Hematopoietic multipotent progenitor cell treated with erythropoietin and hydrocortisone succinate and interleukin-3 and kit ligand, for 8 days (in vitro differentiated cells): ENCODE results near the gene APOC1.

ENCODE experiments used
- DNase-seq: peaks from one replicate; pipeline ENCODE4 v3.0.0-alpha.2; 2015

APOC1 gene

DNA sequence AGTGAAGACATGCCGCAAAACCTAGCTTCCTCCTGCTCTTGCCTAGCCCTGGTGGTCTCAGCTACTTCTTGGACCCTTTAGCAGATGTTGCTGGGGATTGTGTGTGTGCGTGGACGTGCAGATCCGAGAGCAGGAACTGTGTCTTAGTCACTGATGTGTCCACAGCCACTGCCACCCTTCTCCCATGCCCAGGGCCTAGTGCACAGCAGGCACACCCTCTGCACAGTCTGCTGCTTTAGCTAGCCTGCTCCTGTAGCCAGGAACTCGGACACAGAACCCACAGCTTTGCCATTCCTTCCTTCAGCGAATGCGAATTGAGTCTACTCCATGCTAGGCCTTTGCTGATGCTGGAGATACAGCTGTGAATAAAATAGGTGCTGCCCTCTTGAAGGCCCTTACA, 43.1 kb downstream of the APOC1 start:
- no peak for DNase-seq

DNA sequence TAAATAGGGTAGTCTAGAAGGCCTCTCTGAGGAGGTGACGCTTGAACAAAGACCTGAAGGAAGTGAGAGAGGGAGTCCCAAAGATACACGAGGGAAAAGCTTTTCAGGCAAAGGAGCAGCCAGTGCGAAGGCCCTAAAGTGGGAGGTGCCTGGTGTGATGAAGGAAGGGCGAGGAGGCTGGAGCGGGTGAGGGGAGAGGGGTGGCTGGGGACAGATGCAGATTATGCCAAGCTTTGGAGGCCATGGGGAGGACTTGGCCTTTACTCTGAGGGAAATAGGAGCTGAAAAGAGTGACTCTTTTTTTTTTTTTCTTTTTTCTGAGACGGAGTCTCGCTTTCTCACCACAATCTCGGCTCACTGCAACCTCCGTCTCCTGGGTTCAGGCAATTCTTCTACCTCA, 43.7 kb downstream of the APOC1 start:
- no peak for DNase-seq

DNA sequence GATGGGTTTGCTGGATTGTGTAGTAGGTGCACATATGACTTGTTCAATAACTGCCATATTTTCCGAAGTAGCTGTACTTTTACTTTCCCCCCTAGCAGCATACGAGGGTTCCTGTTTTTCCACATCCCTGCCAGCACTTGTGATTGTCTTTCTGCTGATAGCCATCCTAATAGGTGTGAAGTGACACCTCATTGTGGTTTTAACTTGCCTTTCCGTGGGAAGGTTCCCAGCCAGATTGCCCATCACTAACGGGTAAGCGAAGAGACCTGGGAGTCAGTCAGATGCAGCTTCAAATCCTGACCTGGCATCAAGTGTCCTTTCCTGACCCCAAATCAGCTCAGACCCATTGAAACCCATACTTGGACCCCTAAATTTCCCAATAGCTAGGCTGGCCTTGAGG, 45.3 kb downstream of the APOC1 start:
- DNase-seq: no peak

DNA sequence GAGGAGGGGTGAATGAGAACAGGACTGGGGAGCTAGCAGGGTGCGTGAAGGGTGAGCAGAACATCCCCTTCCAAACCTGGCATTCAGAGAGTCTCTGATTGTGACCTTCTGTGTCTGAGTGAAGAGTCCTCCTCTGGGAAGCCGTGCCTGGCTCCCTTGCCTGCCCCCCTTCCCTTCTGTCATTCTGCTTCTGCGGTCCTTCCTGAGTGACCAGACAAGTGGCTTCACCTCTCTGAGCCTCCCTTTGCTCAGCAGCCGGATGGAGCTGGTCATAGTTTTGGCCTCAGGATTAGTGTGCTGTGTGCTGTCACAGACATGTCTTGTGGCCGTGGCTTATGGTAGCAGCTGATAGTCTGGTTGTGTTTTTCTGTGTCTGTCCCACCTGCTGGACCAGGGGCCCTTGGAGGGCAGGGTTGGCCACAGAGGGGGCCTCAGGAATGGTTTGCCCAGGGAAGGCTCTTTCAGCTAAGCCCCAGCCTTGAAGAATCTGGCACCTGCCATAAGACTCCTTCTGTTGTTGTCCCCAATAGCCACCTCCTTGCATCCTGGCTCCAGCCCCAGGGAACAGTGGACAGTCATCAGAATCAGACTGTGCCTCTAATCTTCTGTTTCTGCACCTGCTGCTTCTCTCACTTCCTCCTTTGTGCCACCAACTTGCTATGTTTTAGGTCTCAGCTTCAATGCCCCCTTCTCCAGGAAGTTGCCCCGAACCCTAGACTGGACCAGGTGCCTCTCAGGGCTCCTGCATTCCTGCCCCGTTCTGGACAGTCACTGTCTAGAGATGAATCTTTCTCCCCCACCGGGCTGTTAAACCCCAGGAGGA, 46.7 kb downstream of the APOC1 start:
- DNase-seq: no peak

DNA sequence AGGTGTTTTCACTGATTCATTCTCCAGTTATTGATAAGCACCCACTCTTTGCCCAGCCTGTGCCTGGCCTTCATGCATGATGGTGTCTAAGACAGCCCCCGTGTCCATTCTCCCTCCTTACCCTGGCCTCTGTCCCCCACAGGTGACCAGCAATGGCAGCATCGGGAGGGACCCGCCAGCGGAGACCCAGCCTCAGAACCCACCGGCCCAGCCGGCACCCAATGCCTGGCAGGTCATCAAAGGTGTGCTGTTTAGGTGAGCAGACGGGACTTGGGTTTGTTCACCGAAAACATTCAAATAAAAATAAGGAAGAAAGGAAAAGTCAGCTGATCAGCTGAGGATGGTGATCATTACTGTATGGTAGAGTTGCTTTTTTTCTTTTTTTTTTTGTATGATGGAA, 47.4 kb downstream of the APOC1 start:
- DNase-seq: no peak

DNA sequence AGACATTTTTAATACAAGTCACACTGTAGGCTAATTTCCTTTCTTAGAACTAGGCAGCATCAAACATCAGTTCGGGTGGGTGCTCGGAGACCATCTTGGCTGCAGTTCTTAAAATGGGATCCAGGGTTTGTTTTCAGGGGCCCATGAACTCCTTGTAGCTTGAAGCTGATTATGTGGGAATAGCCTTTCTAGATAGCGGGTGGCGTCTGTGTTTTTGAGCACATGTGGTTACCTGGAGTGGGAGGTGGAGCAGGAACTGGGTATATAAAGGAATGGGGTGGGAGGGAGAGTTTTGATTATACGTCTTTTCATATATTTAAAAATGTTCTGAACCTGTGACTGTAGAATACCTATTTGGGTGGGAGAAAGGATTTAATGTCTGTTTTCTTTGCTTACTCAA, 53.7 kb downstream of the APOC1 start:
- no peak for DNase-seq

DNA sequence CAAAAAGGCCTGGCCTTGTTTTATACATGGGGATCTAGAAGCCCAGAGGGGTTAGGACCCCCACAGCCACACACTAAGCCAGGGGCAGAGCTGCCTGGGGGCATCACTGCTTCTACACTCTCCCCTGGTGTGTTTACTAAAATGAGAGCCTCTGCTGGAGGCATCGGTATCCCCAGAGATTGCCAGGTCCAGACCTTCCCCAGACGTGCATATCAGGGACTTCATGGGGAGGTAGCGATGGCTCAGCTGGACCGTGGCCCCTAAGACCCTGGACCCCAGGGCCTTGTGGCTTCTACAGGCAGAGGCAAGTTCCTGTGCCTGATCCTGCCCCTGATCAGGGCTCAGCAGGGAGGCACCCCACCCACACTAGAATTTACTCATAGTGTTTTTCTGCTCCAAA, 54.3 kb downstream of the APOC1 start:
- DNase-seq: no peak
